Measurements from ENCODE around the gene NID2.

Gene NID2

GRCh38 chr14:52026901-52027300 lies 42.0 kb downstream of the NID2 start:
- in situ Hi-C loops (cut with MboI; ENCODE audit: low sequenced_read_pairs): no loop called here

GRCh38 chr14:52026017-52026660 lies 42.7 kb downstream of the NID2 start:
- in situ Hi-C loops (cut with MboI; ENCODE audit: low sequenced_read_pairs): no loop called here

GRCh38 chr14:52025310-52025709 lies 43.5 kb downstream of the NID2 start:
- in situ Hi-C loops (cut with MboI; ENCODE audit: low sequenced_read_pairs): no loop called here

GRCh38 chr14:52023518-52023917 lies 45.3 kb downstream of the NID2 start:
- in situ Hi-C loops (cut with MboI; ENCODE audit: low sequenced_read_pairs): no loop called here

GRCh38 chr14:52021957-52022600 lies 46.8 kb downstream of the NID2 start:
- in situ Hi-C loops (cut with MboI; ENCODE audit: low sequenced_read_pairs): no loop called here

GRCh38 chr14:52020866-52021717 lies 47.8 kb downstream of the NID2 start:
- in situ Hi-C loops (cut with MboI; ENCODE audit: low sequenced_read_pairs): no loop called here

GRCh38 chr14:52020161-52020714 lies 48.6 kb downstream of the NID2 start:
- in situ Hi-C loops (cut with MboI; ENCODE audit: low sequenced_read_pairs): no loop called here

GRCh38 chr14:52018970-52019369 lies 49.9 kb downstream of the NID2 start:
- in situ Hi-C loops (cut with MboI; ENCODE audit: low sequenced_read_pairs): no loop called here

GRCh38 chr14:52018252-52018651 lies 50.6 kb downstream of the NID2 start:
- in situ Hi-C loops (cut with MboI; ENCODE audit: low sequenced_read_pairs): no loop called here

GRCh38 chr14:52015411-52016030 lies 53.3 kb downstream of the NID2 start:
- in situ Hi-C loops (cut with MboI; ENCODE audit: low sequenced_read_pairs): no loop called here

- in situ Hi-C loops (cut with MboI; ENCODE audit: low sequenced_read_pairs): no loop called here
These were observed 54.1 kb downstream of the NID2 start for GRCh38 chr14:52014601-52015267.

GRCh38 chr14:52013984-52014600 lies 54.8 kb downstream of the NID2 start:
- in situ Hi-C loops (cut with MboI; ENCODE audit: low sequenced_read_pairs): no loop called here

- in situ Hi-C loops (cut with MboI; ENCODE audit: low sequenced_read_pairs): no loop called here
These were observed 56.2 kb downstream of the NID2 start for GRCh38 chr14:52012635-52013034.

- in situ Hi-C loops (cut with MboI; ENCODE audit: low sequenced_read_pairs): no loop called here
These were observed 57.3 kb downstream of the NID2 start for GRCh38 chr14:52011523-52011922.

- in situ Hi-C loops (cut with MboI; ENCODE audit: low sequenced_read_pairs): no loop called here
These were observed 58.6 kb downstream of the NID2 start for GRCh38 chr14:52010173-52010693.

GRCh38 chr14:52008136-52008535 lies 60.7 kb downstream of the NID2 start:
- in situ Hi-C loops (cut with MboI; ENCODE audit: low sequenced_read_pairs): no loop called here

- in situ Hi-C loops (cut with MboI; ENCODE audit: low sequenced_read_pairs): no loop called here
These were observed 61.2 kb downstream of the NID2 start for GRCh38 chr14:52007637-52008036.

- in situ Hi-C loops (cut with MboI; ENCODE audit: low sequenced_read_pairs): no loop called here
These were observed 61.6 kb downstream of the NID2 start for GRCh38 chr14:52007211-52007610.

GRCh38 chr14:52006361-52006760 lies 62.5 kb downstream of the NID2 start:
- in situ Hi-C loops (cut with MboI; ENCODE audit: low sequenced_read_pairs): no loop called here

- in situ Hi-C loops (cut with MboI; ENCODE audit: low sequenced_read_pairs): no loop called here
These were observed 63.2 kb downstream of the NID2 start for GRCh38 chr14:52005625-52006024.

All from HL-60/S4 treated with phorbol 12-myristate 13-acetate at 8.2 ng/mL for 4 days and 3 days (cell line).